Measurements from ENCODE around the gene ABCB11. TPM values are rescaled to one million over a fixed set of nuclear protein-coding genes. Genes with fewer than 3 reads are reported as not detected.
A peak's percentile ranks its signal among the peaks of the same experiment; 100 is the strongest.

ABCB11 gene
- total RNA-seq, 1 donor from 2014 or later, result not detected

- no peak overlapping the region for H3K27ac Mint-ChIP-seq (ENCODE audit: unreplicated experiment)
- peaks cover 38% of the 10 kb centered on the region for H3K4me1 Mint-ChIP-seq (ENCODE audit: low read depth)
- no peaks in the 10 kb centered on the region for H3K36me3 Mint-ChIP-seq (ENCODE audit: low read depth)
- H3K9me3 Mint-ChIP-seq (ENCODE audit: low read depth), result no peaks in the 10 kb centered on the region
- DNase-seq (ENCODE audit: low spot score), result no peak
- H3K4me3 Mint-ChIP-seq (ENCODE audit: unreplicated experiment), result no peak overlapping the region
- no peak for TF ChIP-seq CTCF (IDR thresholded peaks at IDR 0.05)
- H3K27me3 Mint-ChIP-seq (ENCODE audit: low read depth), result peaks cover 6% of the 10 kb centered on the region
Observed at GRCh38 chr2:168926621-168927386, 104.3 kb downstream of the ABCB11 start.

- TF ChIP-seq CTCF (IDR thresholded peaks at IDR 0.05), result peak; percentile 86
- Mint-ChIP-seq H3K27ac (ENCODE audit: unreplicated experiment) (no peak overlapping the region), H3K9me3 (ENCODE audit: low read depth) (no peaks in the 10 kb centered on the region), H3K36me3 (ENCODE audit: low read depth) (peaks cover 3% of the 10 kb centered on the region), H3K27me3 (ENCODE audit: low read depth) (peaks cover 6% of the 10 kb centered on the region), H3K4me1 (ENCODE audit: low read depth) (no peaks in the 10 kb centered on the region), H3K4me3 (ENCODE audit: unreplicated experiment) (no peak overlapping the region)
- no peak for DNase-seq (ENCODE audit: low spot score)
Observed at GRCh38 chr2:168920504-168921157, 110.5 kb downstream of the ABCB11 start.

- H3K27me3 Mint-ChIP-seq (ENCODE audit: low read depth), result peaks cover 12% of the 10 kb centered on the region
Observed at GRCh38 chr2:168916331-168916675, 114.8 kb downstream of the ABCB11 start.

GRCh38 chr2:168915441-168916330 is 115.4 kb downstream of the ABCB11 start:
- DNase-seq (ENCODE audit: low spot score), result no peak
- no peak for TF ChIP-seq CTCF (IDR thresholded peaks at IDR 0.05)
- Mint-ChIP-seq H3K27me3 (ENCODE audit: low read depth) (peaks cover 12% of the 10 kb centered on the region), H3K4me3 (ENCODE audit: unreplicated experiment) (no peak overlapping the region), H3K27ac (ENCODE audit: unreplicated experiment) (no peak overlapping the region), H3K9me3 (ENCODE audit: low read depth) (no peaks in the 10 kb centered on the region), H3K4me1 (ENCODE audit: low read depth) (peaks cover 5% of the 10 kb centered on the region), H3K36me3 (ENCODE audit: low read depth) (peaks cover 3% of the 10 kb centered on the region)

More at GRCh38 chr2:168916331-168916675, 114.8 kb downstream of the ABCB11 start:
- peaks cover 5% of the 10 kb centered on the region for H3K4me1 Mint-ChIP-seq (ENCODE audit: low read depth)
- no peak for TF ChIP-seq CTCF (IDR thresholded peaks at IDR 0.05)
- H3K27ac Mint-ChIP-seq (ENCODE audit: unreplicated experiment), result no peak overlapping the region
- H3K36me3 Mint-ChIP-seq (ENCODE audit: low read depth), result peaks cover 3% of the 10 kb centered on the region
- no peaks in the 10 kb centered on the region for H3K9me3 Mint-ChIP-seq (ENCODE audit: low read depth)
- H3K4me3 Mint-ChIP-seq (ENCODE audit: unreplicated experiment), result no peak overlapping the region
- no peak for DNase-seq (ENCODE audit: low spot score)

GRCh38 chr2:168913495-168913894 is 117.6 kb downstream of the ABCB11 start:
- H3K27me3 Mint-ChIP-seq (ENCODE audit: low read depth), result peaks cover 18% of the 10 kb centered on the region
- TF ChIP-seq CTCF (IDR thresholded peaks at IDR 0.05), result no peak
- DNase-seq (ENCODE audit: low spot score), result no peak
- H3K36me3 Mint-ChIP-seq (ENCODE audit: low read depth), result no peaks in the 10 kb centered on the region
- H3K9me3 Mint-ChIP-seq (ENCODE audit: low read depth), result no peaks in the 10 kb centered on the region
- peaks cover 5% of the 10 kb centered on the region for H3K4me1 Mint-ChIP-seq (ENCODE audit: low read depth)
- no peak overlapping the region for H3K27ac Mint-ChIP-seq (ENCODE audit: unreplicated experiment)
- no peak overlapping the region for H3K4me3 Mint-ChIP-seq (ENCODE audit: unreplicated experiment)
